Measurements from ENCODE around the gene FBXO2. TPM values are rescaled to one million over a fixed set of nuclear protein-coding genes. Genes with fewer than 3 reads are reported as not detected.

Gene FBXO2
- total and polyA plus RNA-seq, 8 donors = 25.3 to 75.6 (median 43.7) TPM

- 75 to 83% methylated on average over 5 of the region's 5 CpGs for WGBS, 2 donors
- Histone ChIP-seq H3K9me3 (no peaks in the 10 kb centered on the region), H3K4me3 (no peak overlapping the region), H3K27me3 (no peaks in the 10 kb centered on the region), H3K36me3 (no peaks in the 10 kb centered on the region), H3K4me1 (no peaks in the 10 kb centered on the region), H3K27ac (no peak overlapping the region)
- FAIRE-seq (no peak), ATAC-seq (no peak), DNase-seq (no peak)
- no peak for TF ChIP-seq CTCF (IDR thresholded peaks at IDR 0.05)
- intact Hi-C loops (cut with DNase I) = no loop called here
Observed at GRCh38 chr1:11598461-11598860, 55.8 kb downstream of the FBXO2 start.

Other genes starting within 250 kb of the FBXO2 start
- 1 to 10 TPM in 1 of 6 donors, under 1 TPM in 5; 0.13 to 1.0 (median 0.51) TPM for gene DISP3, start 175.3 kb downstream of the FBXO2 start, total RNA-seq
- gene DISP3, start 175.3 kb downstream of the FBXO2 start, polyA plus RNA-seq = 1 to 10 TPM in 1 of 2 donors, under 1 TPM in 1; 0.91 to 6.7 TPM
- gene FBXO44, start 448 bp upstream of the FBXO2 start, total RNA-seq = 10 to 100 TPM; 12.1 to 19.0 (median 14.8) TPM
- 10 to 100 TPM; 36.9 to 54.6 TPM for gene FBXO44, start 448 bp upstream of the FBXO2 start, polyA plus RNA-seq
- 1 to 10 TPM; 4.8 to 8.0 (median 6.9) TPM for gene FBXO6, start 9.8 kb upstream of the FBXO2 start, total RNA-seq
- 1 to 10 TPM; 7.7 TPM for gene FBXO6, start 9.8 kb upstream of the FBXO2 start, polyA plus RNA-seq
- gene MAD2L2, start 26.7 kb upstream of the FBXO2 start, total RNA-seq = 10 to 100 TPM; 15.6 to 23.7 (median 20.2) TPM
- gene MAD2L2, start 26.7 kb upstream of the FBXO2 start, polyA plus RNA-seq = 10 to 100 TPM; 24.5 to 27.0 TPM
- under 1 TPM in 5 of 6 donors, not detected in 1; 0.03 to 0.09 (median 0.03) TPM for gene DRAXIN, start 37.3 kb upstream of the FBXO2 start, total RNA-seq
- gene DRAXIN, start 37.3 kb upstream of the FBXO2 start, polyA plus RNA-seq = under 1 TPM; under 0.01 TPM
- 10 to 100 TPM; 16.8 to 28.1 (median 22.0) TPM for gene AGTRAP, start 81.7 kb upstream of the FBXO2 start, total RNA-seq
- 10 to 100 TPM; 28.5 to 38.5 TPM for gene AGTRAP, start 81.7 kb upstream of the FBXO2 start, polyA plus RNA-seq
- under 1 TPM in 1 of 6 donors, not detected in 5; 0.37 TPM for gene C1orf167, start 107.8 kb upstream of the FBXO2 start, total RNA-seq
- gene C1orf167, start 107.8 kb upstream of the FBXO2 start, polyA plus RNA-seq = 1 to 10 TPM in 1 of 2 donors, under 1 TPM in 1; 0.85 to 1.4 TPM
- 10 to 100 TPM; 12.7 to 18.2 (median 15.6) TPM for gene MTHFR, start 151.5 kb upstream of the FBXO2 start, total RNA-seq
- gene MTHFR, start 151.5 kb upstream of the FBXO2 start, polyA plus RNA-seq = 10 to 100 TPM in 1 of 2 donors, 1 to 10 TPM in 1; 9.6 to 19.1 TPM
- 10 to 100 TPM in 1 of 6 donors, 1 to 10 TPM in 5; 4.3 to 12.3 (median 6.0) TPM for gene CLCN6, start 151.8 kb upstream of the FBXO2 start, total RNA-seq
- 10 to 100 TPM; 13.6 to 16.8 TPM for gene CLCN6, start 151.8 kb upstream of the FBXO2 start, polyA plus RNA-seq
- gene NPPA, start 193.4 kb upstream of the FBXO2 start, total RNA-seq = under 1 TPM in 1 of 6 donors, not detected in 5; 0.24 TPM
- 1 to 10 TPM in 1 of 2 donors, under 1 TPM in 1; 0.28 to 1.3 TPM for gene NPPA, start 193.4 kb upstream of the FBXO2 start, polyA plus RNA-seq
- 1 to 10 TPM in 1 of 6 donors, under 1 TPM in 2, not detected in 3; 0.28 to 1.5 (median 0.31) TPM for gene NPPB, start 204.5 kb upstream of the FBXO2 start, total RNA-seq
- 1 to 10 TPM in 1 of 2 donors, under 1 TPM in 1; 0.95 to 1.6 TPM for gene NPPB, start 204.5 kb upstream of the FBXO2 start, polyA plus RNA-seq

Data from pancreas (tissue), 10 donors.